ENCODE results near the gene CHST11.

CHST11 gene

DNA sequence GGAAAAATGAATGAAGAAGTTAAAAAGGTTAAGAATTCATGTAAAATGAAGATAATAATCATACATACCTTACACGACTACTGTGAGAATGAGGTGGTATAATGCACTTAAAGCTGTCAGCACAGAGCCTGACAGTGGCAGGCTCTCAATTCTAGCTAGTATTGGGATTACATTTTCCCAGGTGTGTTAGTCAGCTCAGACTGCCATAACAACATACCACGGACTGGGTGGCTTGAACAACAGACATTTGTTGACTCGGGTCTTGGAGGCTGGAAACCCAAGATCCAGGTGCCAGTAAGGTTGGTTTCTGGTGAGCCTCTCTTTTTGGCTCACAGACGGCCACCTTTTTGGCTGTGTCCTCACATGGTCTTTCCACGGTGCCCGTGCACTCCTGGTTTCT lies 167.8 kb downstream of the CHST11 start:
- no peak for DNase-seq (ENCODE audit: low read depth in 3 of 3, low spot score in 1 of 3)

DNA sequence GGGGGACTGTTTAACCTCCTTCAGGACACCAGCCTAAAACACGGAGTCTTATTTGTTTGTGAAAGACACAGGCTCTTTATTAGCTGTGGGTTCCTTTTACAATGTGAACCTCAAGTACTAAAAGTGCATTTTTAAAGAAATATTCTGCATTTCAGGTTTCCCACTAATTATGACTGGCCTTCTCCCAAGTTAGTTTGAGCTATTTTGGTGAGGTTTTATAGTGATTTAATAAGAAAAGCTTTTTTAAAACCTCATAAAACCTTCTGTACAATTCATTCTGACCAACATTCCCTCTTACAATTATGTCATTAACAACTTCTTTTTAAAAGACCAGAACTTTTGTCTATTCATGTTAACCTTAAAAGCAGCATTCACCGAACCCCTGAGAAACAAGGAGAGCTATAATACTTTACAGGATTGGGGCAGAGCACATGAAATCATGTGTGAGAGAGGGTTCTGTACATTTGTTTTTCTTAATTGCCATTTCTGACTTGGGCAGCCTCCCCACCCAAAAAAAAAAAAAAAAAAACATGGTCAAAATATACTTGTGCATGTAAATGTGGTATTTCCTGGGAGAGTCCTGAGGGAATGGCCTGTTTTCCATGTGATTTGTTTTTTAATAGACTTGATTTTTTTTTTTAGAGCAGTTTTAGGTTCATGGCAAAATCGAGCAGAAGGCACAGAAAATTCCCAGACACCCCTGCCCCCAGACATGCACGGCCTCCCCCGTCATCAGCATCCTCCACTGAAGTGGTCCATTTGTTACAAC lies 169.5 kb downstream of the CHST11 start:
- DNase-seq (ENCODE audit: low read depth in 3 of 3, low spot score in 1 of 3) = no peak

DNA sequence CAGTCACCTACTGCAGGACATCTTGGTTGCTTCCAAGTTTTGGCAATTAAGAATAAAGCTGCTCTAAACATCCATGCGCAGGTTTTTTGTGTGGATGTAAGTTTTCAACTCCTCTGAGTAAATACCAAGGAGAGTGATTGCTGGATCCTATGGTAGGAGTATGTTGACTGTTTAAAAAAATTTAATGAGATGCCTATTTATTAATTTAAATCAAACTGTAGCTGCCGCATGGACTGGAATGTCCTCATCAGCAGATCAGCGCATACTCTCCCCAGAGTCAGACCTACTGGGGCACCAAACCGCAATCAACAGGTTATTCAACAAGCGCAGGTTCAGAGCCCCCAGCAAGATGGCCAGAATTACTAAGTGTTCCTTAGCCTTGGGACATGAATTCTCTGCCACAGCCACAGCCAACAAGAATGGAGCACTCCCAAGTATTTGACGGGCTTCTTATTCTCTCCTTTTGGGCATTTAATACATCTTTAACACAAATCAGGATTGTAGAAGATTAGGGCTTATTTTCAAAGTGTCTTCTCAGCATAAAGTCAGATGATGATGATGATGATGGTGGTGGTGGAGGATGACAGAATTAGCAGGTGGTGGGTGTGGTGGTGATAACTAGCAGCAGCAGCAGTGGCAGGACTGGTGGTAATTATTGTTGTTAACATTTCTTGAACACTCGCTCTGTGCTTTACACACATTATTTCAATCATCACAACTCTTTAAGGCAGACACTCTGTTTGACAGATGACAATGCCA lies 170.7 kb downstream of the CHST11 start:
- DNase-seq (ENCODE audit: low read depth in 3 of 3, low spot score in 1 of 3) = no peak

DNA sequence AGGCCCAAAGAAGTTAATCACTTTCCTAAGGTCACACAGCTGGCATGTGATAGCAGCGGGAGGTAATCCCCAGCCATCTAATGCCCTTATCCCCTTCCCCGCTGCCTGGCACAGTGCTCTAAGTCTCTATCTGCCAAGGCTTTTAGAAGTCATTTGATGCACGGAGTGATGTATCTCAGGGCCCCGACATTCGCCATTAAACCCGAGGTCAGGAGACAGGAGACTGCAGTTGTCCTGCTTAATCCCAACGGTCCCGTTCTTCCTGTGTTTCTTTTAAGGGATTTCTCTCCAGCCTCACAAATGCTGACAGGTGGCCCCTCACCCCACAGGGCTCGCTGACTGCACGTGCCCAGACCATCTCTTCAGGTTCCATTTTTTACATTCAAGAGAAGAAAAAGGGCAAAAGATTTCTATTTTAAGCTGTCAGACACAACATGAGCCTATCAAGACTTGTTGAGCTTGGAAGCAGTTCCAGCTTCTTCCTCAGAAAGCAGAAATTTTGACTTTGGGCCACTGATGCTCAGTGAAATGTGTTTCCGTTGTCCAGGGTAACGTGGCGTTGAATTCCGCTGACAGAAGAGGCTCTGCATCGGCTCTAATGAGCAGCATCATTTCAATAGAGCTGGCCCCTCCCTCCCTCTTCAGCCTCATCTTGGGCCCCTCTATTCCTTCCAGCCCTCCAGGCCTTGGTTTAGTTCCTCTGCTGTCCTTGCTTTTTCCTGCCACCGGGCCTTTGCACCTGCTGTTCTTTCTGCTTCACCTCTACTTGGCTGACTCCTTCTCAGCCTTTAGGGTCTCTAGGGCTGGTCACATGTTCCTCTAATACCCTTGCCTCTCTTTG lies 171.5 kb downstream of the CHST11 start:
- no peak for DNase-seq (ENCODE audit: low read depth in 3 of 3, low spot score in 1 of 3)

DNA sequence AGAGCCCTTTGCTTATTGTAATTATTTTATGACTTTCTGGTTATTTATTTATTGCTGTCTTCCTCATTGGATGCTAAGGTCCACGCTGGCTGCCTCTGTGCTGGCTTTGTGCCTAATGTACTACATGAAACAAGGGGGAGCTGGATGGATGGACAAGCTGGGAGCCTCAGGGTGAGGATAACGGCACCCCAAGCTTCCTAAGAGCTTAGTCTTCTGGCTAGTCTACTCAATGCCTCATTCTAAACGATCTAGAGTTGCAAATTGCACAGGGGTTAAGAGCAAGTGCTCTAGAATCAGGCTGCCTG lies 172.0 kb downstream of the CHST11 start:
- DNase-seq (ENCODE audit: low read depth in 3 of 3, low spot score in 1 of 3) = no peak

GRCh38 chr12:104630230-104630670 lies 173.5 kb downstream of the CHST11 start:
- no peak for DNase-seq (ENCODE audit: low read depth in 3 of 3, low spot score in 1 of 3)

- no peak for DNase-seq (ENCODE audit: low read depth in 3 of 3, low spot score in 1 of 3)
These were observed 175.1 kb downstream of the CHST11 start for GRCh38 chr12:104631867-104632266.

DNA sequence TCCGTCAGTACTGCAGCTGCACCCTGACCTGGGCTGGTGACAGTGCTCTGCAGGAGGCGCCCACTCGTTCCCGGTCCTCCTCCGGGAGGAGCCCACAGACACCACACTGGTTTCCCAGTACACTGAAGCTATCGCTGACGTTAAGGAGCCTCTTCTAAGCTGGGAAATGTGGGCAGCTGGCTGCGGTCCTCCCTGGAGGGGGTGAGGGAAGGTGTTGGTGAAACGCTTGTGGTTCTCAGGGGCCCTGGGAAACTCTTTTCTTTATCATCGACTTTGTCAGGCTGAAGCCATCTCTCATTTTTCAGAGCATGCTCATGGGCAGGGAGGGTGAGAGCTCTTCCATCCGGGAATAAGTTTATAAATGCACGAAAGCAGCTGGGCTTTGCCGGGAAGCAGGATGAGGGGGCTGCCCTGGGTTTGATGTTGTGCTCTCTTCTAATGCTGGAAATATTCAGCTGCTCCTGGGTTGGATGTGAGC lies 176.0 kb downstream of the CHST11 start:
- no peak for DNase-seq (ENCODE audit: low read depth in 3 of 3, low spot score in 1 of 3)

DNA sequence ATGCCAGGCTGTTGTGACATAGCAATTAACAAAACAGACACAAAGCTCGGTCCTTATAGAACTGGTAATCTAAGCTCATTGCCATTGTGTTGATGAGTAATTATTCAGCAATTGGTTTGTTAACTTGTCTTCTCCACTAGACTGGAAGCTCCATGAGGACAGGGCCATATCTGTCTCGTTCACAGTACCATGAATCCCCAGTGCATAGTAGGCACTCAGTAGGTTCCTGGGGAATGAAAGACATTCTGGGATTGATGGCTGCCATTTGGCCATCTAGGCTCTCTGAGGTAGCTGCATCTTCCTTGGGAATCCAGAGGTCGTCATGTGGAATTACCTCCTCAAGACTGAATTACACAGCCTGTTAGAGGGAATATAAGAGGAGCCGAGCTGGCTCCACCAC lies 177.3 kb downstream of the CHST11 start:
- DNase-seq (ENCODE audit: low read depth in 3 of 3, low spot score in 1 of 3) = no peak

GRCh38 chr12:104634852-104635251 lies 178.1 kb downstream of the CHST11 start:
- DNase-seq (ENCODE audit: low read depth in 3 of 3, low spot score in 1 of 3) = no peak

- no peak for DNase-seq (ENCODE audit: low read depth in 3 of 3, low spot score in 1 of 3)
These were observed 179.0 kb downstream of the CHST11 start for GRCh38 chr12:104635607-104636343.

DNA sequence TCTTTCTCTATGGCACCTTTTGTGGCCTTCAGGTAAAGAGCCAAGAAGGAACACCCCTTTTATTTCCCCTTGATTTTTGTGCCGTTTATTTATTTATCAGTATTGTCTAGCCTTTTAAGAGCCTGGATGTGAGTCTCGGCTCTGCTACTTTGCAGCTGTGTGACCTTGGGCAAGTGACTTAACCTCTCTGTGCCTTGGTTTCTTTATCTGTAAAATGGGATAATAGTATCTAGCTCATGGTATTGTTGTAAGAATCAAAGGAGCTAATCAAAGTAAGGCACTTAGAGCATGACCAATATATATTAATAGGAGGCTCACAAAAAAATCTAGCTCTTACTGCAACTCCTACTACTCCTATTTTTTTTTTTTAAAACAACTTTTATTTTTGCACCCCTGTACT lies 179.7 kb downstream of the CHST11 start:
- DNase-seq (ENCODE audit: low read depth in 3 of 3, low spot score in 1 of 3) = no peak

- DNase-seq (ENCODE audit: low read depth in 3 of 3, low spot score in 1 of 3) = no peak
These were observed 180.9 kb downstream of the CHST11 start for GRCh38 chr12:104637604-104638003.

- DNase-seq (ENCODE audit: low read depth in 3 of 3, low spot score in 1 of 3) = no peak
These were observed 181.6 kb downstream of the CHST11 start for GRCh38 chr12:104638218-104638850.

- DNase-seq (ENCODE audit: low read depth in 3 of 3, low spot score in 1 of 3) = no peak
These were observed 182.1 kb downstream of the CHST11 start for GRCh38 chr12:104638851-104639240.

DNA sequence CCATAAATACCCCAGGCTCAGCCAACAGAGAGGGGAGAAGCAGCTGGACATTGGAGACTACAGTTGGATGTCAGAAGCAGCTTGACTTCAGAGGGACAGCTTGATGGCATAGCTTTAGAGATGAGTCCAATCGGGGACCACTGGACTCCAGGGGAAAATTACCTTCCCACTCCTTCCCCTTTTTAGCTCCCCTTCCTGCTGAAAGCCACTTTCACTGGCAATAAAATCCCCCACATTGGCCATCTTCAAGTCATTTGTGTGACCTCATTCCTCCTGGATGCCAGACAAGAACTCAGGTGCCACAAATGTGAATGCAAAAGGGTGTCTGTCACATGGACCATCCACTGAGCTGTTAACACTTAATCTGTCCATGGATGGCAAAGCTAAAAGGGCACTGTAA lies 184.2 kb downstream of the CHST11 start:
- no peak for DNase-seq (ENCODE audit: low read depth in 3 of 3, low spot score in 1 of 3)

GRCh38 chr12:104641862-104642261 lies 185.1 kb downstream of the CHST11 start:
- DNase-seq (ENCODE audit: low read depth in 3 of 3, low spot score in 1 of 3) = no peak

DNA sequence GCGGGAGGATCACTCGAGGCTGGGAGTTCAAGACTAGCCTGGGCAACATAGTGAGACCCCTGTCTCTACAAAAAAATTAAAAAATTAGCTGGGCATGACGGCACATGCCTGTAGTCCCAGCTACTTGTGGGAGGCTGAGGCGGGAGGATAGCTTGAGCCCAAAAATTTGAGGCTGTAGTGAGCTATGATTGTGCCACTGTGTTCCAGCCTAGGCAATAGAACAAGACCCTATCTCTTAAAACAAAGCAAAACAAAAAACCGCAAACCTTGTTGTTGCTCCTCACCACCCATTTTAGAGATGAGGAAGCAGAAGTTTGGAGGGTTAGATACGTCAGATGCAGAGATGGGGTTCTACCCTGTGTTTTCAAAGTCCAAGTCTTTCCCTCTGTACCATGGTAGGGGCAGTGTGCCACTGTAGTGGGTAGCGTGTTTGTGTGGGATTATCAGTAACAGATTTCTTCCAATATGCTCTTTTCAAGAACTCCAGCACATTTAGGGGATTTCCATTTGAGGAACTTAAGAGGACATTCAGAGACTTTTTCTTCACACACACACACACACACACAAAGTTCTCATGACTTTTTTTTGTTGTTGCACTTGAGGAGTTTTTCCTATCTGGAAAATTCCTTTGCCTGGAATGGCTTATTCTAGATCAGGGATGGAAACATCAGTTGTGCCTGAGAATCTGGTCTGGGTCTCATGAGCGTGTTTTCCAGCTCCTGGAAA lies 186.5 kb downstream of the CHST11 start:
- DNase-seq (ENCODE audit: low read depth in 3 of 3, low spot score in 1 of 3) = no peak

DNA sequence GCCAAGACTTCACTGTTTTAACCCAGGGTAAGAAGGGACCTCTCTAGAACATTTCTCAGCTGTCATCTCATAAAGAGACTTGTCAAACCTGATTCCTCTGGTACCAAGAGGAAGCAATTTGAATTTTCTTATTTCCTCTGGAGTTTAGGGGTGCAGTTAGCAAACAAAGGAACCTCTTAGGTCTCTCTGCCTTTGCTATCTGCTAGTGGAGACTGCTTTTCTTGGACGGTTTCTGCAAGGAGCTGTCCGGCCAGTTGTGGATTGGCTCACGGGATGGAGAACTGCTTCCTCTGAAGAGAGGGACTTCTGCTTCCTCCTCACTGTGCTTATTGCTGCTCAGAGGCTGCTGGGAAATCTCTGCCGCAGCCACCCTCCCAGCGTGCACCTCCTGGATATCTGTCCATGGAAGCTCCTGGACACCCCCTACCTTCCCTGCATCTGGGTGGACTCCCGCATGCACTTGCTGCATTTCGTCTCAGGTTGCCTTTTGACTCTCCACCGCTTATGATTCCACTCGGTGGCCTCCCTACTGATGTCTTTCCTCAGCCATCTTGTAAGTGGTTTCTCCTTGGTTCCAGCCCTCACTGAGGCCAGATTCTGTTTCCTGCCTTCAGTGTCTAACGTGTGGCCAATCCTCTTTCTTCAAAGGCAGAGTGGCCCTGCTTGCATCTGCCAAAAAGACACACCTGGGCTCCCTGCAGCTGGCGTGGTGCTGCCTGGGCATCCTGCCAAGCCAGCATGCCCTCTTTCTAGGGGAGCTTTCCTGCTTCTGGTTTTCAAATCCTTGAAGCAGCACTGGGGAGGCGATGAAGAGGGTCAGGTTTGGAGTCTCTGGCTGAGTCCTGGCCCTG lies 187.3 kb downstream of the CHST11 start:
- no peak for DNase-seq (ENCODE audit: low read depth in 3 of 3, low spot score in 1 of 3)

Measured in stimulated activated CD4-positive, alpha-beta T cell treated with anti-CD3 and anti-CD28 coated beads, TNF-alpha, amount 100 ng/mL, for 1 hour (primary cell).